GM19328 (cell line): Measurements from ENCODE around the gene MRPL9.
"Not testable (repeated sequence)": the region's sequence is repeated elsewhere in the genome, so short reads cannot be mapped to it uniquely, and the experiment has no call there.

Source experiments
- ATAC-seq: cut with Tn5 transposase; IDR thresholded peaks from one replicate; pipeline ENCODE4 v1.9.1; 2021; ENCODE audit warnings: mild to moderate bottlenecking, moderate library complexity; ENCODE audit not compliant: unreplicated experiment

The MRPL9 gene

DNA sequence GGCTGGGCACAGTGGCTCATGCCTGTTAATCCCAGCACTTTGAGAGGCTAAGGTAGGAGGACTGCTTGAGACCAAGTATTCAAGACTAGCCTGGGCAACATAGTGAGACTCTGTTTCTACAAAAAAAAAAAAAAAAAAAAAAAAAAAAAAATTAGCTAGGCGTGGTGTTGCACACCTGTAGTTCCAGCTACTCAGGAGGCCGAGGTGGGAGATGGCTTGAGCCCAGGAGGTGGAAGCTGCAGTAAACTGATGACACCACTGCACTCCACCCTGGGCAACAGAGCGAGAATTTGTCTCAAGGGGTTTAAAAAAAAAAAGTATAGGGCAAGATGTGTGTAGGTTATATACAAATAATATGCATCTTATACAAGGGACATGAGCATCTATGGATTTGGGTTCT is 24.4 kb upstream of the MRPL9 start:
- ATAC-seq: no peak

DNA sequence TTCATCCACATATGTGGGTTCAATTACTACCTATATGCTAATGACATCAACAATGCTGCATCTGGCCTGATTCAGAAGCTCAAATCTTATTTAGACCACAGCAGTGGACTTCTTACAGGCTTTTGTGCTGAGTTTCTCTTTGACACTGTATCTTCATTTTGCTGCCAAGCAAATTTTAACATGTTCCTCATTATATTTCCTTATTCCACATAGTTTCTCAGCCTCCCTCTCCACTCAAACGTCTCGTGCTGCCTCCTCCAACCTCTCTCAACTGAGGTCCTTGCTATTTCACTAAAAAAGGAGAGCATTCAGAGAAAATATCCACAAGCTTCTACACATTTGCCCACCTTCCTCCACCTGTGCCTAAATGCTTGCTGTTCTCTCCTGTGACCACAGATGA is 20.5 kb upstream of the MRPL9 start:
- ATAC-seq: no peak

DNA sequence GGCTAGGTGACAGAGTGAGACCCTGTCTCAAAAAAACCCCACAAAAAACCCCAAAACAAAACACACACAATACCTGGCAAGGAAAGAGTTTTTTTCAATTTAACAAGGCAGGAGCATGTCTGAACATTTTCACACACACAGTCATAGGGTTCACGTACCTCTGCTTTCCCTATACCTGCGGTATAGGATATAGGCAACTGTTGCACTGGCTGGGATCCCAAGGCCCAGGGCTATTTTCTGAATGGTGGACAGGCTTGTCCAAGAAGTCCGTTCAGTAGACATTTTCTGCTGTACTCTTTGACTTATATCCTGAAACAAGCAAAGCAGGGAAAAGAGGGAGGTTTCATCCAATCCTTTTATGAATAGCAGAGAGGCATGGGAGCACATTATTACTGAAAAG is 19.4 kb upstream of the MRPL9 start:
- no peak for ATAC-seq

DNA sequence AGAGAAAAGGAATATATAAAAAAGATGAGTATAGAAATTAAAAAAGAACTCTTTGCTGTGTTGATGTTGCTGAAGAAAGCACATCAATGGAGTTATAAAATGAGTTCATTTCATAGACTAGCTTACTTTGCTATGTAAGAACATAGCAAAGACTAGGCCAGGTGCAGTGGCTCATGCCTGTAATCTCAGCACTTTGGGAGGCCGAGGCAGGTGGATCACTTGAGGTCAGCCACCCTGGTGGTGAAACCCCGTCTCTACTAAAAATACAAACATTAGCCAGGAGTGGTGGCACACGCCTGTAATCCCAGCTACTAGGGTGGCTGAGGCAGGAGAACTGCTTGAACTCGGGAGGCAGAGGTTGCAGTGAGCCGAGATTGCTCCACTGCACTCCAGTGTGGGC is 18.7 kb upstream of the MRPL9 start:
- ATAC-seq: not testable (repeated sequence)

DNA sequence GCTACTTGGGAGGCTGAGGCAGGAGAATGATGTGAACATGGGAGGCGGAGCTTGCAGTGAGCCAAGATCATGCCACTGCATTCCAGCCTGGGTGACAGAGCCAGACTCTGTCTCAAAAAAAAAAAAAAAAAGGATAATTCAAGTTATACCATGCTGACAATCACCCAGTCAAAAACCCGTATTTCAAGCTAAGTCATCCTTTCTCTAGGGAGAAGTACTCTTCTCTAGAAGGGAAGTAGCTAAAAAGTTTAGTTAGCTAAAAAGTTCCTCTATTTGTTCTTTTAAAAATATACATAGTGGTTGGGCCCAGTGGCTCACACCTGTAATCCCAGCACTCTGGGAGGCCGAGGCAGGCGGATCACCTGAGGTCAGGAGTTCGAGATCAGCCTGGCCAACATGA is 17.4 kb upstream of the MRPL9 start:
- ATAC-seq: not testable (repeated sequence)

DNA sequence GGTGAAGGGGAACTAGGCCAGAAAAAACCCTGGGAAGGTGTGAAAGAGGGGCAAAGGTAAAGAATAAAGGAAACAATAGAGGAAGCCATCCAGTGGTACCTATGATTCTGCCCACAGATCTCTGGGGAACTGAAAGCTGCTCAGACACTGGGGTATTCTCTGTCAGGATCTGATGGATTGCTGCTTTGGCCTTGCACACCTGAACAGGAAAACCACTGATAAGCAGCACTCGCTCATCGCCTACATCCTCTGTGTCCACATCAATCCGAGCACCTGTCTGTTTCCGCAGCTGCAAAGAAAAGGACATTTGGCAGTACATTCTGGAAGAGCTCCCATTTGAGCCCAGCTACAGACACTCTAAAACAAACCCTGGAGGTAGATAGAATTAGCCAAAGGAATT is 16.6 kb upstream of the MRPL9 start:
- no peak for ATAC-seq

DNA sequence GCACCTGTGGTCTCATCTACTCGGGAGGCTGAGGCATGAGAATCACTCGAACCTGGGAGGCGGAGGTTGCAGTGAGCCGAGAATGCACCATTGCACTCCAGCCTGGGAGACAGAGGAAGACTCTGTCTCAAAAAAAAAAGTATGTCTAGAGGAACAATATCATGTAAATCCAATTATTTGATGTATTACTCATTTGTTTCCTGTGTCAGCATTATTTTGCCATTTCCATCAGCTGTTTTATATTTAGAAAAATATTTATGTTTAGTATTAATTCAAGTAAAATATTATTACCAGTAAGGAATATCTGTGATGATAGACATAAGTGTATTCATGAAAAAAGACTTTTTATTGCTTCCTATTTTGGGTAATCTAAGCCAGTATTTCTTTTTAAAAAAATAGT is 14.0 kb upstream of the MRPL9 start:
- ATAC-seq: no peak

DNA sequence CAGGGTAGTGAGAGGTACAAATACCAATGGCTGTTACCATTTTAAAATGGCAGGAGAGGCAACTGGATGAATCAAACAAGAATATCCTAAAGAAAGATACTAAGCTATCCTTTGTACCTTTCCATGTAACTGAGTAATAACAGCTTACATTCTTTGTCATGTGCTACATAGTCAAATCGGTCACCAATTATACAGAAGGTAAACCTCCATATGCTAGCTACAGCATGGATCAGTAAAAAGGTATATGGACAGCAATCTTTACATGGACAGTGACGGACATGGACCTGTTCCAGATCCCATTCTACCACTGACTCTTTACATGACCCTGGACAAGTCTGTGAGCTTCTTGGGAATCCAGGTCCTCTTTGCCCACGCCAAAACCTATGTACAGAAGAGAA is 13.4 kb upstream of the MRPL9 start:
- ATAC-seq: no peak

DNA sequence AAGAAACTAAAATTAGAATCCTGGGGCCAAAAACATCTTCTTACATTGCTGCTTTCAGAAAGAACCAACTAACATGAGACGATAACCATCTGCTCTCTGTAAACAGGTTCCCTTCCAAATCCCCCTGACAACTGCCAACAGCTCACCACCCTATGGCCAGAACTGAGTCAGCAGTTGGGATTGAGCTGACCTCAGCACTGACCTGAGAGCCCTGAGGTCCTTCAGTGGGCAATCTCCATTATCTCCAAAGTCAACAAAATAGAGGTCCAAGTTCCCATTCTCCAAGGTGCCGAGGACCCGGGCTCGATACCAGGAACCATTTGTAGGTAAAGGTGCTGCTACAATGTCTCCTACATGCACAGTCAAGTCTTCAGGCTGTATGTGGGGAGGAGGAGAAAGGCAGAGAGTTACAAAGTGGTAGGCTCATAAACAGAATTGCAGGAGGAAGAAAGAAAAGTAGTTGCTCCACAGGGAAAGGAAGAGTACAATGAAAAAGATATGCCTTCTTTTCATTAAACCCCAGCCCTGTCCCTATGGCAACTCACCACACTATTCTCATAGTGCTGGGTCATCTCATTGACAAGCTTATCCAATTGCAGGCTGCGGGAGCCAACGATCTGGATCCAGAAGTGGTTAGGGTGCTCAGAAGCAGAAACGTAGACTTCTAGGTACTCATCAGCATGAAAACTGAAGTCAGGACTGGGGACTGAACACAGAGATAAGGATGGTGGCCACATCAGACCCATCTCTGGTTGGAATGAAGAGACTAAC is 12.8 kb upstream of the MRPL9 start:
- no peak for ATAC-seq

DNA sequence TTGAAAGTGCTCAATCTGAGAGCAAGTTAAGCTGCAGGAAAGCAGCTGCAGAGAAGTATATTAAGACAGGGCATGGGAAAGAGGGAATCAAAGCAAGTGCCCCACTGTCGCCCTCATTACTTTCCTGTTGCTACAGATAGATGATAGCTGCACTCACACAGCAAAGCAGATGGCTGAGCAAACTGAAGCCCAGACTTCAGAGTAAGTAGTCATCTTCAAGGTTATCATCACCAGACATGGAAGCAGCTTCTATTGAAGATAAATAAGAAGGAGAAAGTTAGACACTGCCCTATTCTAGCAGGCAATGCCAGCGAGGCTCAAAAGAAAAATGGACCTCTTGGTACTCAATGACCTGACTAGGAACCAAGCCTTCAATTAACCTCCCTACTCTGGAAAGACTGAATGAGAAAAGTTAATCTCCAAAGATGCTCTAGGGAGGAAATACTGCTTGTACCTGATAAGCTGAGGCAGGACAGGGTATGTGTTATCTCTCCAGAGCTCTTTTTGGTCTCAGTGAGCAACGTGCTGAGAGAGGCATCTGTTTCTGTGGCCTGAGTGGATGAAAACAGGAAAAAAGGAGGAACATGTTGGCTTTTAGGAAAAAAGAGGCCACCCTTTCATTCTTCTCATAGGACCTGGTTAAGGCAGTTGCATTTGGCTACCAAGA is 11.1 kb upstream of the MRPL9 start:
- no peak for ATAC-seq

DNA sequence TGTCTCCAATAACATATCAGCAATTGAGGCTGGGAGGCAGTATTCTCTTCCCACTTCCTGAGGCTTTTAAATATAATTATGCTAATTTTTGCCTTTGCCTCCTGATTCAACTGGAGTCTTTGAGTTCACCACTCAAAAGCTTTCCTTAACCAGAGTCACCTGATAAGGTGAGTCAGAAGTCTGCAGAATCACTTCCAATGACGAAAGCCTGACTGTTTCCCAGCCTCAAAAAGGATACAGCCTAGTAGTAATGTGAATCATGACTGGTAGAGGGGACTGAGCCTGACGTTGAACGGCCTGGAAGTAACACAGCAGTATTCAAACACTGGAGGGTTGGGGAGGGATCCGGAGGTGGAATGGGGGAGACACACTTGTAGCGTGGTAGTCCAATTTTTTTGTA is 10.4 kb upstream of the MRPL9 start:
- no peak for ATAC-seq

DNA sequence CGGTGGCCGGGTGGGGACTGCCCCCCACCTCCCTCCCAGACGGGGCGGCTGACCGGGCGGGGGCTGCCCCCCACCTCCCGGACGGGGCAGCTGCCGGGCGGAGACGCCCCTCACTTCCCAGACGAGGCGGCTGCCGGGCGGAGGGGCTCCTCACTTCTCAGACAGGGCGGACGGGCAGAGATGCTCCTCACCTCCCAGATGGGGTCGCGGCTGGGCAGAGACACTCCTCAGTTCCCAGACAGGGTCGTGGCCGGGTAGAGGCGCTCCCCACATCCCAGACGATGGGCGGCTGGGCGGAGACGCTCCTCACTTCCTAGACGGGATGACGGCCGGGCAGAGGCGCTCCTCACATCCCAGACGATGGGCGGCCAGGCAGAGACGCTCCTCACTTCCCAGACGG is 6.0 kb upstream of the MRPL9 start:
- ATAC-seq: not testable (repeated sequence)

DNA sequence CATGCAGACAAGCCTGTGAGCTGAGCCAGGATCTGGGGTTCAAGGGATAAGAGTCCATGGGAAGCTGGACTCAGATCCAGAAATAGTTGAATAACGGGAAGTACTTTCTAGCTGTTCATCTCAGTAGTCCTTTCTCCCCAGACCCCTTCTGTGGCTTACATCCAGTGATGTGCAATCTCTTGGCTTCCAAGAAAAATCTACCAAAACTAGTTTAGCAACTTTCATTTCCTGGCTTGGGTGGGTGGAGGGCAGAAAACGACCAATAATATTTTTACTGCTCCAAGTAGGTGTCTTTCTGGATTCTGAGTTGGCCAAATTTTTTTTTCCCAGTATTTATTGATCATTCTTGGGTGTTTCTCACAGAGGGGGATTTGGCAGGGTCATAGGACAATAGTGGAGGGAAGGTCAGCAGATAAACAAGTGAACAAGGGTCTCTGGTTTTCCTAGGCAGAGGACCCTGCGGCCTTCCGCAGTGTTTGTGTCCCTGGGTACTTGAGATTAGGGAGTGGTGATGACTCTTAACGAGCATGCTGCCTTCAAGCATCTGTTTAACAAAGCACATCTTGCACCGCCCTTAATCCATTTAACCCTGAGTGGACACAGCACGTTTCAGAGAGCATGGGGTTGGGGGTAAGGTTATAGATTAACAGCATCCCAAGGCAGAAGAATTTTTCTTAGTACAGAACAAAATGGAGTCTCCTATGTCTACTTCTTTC is 5.2 kb upstream of the MRPL9 start:
- not testable (repeated sequence) for ATAC-seq

DNA sequence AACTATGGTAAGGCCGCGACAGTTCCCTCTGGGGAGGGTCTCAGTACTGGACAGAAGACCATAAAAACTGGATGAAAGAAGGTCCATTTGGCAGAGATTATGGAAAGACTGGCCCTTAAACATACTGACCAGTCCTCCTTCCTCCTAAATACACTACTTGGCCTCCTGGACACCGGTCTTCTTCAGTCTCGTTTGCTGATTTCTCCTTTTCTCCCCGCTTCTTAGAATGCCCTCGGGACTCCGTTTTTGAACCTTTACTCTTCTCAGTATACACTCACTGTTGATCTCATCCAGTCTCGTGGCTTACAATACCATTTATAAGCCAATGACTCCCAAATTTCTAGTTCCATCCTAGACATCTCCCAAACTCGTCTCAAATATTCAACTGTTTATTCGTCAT is 694 bp upstream of the MRPL9 start:
- no peak for ATAC-seq

DNA sequence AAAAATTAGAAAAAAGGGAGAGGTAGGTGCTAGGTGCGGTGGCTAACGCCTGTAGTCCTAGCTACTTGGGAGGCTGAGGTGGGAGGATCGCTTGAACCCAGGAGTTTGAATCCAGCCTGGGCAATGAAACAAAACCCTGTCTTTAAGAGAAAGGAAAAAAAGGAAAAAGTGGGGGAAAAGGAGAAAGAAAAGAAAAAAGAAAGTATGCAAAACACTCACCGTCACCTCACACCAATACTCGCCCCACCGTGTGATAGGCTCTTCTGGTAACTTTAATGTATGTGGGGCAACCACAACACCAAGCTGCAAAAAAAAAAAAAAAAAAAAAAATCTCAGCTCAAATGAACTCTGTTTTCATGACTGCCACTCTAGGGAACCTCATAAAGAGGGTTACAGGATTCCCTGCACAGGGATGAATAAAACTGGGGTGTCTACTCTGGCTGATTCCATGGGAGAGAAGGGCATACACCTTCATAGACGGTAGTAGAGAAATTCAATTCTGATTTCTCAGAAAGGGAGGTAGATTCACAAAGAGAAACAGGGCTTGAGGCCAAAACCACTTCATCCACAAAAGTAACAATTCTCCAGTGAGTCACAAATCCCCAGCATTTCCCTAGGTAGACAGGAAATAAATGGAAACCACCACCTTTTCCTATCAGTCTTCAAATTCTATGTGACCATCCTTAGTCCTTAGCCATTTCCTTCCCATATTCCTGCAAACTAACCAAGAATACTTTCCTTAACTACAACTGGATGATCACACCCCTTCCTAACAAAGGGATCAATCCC is 2.5 kb downstream of the MRPL9 start:
- no peak for ATAC-seq

DNA sequence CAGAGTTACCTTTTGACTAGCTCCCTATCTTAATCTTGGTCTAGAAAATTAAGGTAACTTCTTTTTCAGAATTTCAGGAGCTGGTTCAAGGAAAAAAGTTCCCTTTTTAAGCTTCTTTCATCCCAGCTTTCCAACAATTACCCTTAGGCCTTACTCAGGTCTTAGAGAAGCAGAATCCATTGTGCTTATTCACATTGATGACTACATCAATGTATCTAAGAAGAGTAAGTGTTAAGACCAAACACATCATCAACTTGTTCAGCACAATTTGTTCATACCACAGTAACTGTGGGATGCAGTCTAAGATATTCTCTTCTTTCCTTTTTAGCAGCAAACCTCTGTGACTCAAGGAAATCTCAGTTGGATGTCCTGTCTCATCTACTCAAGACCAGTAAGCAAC is 4.1 kb downstream of the MRPL9 start:
- no peak for ATAC-seq

DNA sequence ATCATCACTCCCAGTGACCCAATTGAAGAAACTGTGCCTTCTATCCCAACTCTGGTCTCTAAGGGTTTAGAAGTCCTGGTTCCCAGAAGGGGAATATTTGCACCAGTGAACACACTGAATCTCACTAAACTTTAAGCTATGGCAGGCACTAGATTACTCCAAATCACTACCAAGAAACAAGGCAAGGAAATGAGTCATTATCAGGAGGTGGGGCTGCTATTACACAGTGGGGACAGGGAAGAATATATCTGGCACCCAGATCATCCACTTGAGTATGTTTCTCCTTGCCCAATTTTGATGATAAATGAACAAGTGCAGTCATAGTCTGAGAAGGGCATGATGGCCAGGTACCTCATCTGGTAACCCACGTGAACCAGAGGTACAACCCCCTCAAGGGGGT is 7.0 kb downstream of the MRPL9 start:
- no peak for ATAC-seq

DNA sequence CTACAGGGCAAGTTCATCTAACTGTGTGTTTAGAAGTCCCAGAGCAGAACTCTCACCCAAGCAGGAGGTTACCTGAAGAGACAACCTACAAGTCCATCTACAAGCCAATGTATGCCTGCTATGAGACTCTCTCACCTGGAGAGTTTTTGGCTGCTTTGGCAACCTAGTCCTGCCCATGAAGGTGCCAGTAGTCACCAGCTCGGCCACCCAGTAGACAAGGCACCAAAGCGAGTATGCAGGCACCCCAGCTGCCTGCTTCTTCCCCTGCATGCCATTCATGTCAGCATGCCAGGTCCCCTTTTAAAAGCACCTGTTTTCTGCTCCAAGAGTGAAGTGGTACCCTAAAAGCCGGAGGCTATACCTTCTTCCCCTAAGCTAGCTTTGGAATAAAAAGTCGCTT is 21.8 kb downstream of the MRPL9 start:
- ATAC-seq: no peak

DNA sequence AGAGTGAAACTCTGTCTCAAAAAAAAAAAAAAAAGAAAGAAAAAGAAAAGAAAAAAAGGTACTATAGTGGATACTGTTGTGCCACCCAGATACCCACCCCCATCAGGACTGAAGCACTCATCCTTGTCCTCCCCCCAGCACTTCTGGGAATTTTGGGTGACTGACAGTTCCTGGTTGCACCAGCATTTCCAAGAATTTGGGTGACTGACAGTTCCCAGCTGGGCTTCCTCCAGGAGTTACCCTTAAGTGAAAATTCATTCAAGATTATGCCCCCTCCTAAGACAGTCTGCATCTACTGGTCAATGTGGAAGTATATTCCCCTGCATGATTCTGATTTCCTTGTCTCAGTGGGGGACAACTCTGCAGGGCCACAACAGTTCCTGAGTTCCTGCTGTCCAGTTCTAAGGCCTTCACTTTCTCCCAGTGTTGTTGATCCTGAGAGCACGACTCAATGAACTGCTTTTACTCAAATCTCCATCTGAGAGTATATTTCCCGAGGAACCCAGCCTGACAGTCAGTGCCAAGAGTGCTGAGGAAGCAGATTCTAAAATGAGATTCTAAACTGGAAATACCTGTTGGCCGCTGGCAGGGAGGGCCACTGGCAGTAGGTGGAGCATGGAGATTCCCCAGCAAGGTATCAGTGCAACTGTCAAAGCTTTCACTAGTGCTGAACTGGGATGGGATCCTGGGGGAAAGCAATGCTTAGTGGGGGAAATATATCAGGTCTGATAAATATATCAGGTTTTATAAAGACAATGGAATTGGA is 23.5 kb downstream of the MRPL9 start:
- ATAC-seq: no peak

DNA sequence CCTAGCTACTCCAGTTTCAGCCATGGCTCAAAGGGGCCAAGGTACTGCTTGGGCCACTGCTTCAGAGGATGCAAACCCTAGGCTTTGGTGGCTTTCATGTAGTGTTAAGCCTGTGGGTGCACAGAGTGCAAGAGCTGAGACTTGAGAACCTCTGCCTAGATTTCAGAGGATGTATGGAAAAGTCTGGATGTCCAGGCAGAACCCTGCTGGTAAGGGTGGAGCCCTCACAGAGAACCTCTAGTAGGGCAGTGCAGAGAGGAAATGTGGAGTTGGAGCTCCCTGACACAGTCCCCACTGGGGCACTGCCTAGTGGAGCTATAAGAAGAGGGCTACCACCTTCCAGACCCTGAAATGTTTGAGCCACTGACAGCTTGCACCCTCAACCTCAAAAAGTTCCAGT is 25.8 kb downstream of the MRPL9 start:
- no peak for ATAC-seq

DNA sequence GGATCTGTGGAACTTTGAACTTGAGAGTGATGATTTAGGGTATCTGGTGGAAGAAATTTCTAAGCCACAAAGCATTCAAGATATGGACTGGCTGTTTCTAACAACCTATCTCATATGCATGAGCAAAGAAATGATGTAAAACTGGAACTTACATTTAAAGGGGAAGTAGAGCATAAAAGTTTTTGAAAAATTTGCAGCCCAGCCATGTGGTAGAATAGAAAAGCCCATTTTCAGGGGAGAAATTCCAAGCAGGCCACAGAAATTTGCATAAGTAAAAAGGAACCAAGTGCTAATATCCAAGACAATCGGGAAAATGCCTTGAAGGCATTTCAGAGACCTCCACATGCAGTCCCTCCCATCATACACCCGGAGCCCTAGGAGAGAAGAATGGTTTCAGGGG is 26.3 kb downstream of the MRPL9 start:
- ATAC-seq: no peak
